Left renal cortex interstitium (tissue), 4 donors: ENCODE results near the gene MT1M. TPM values are rescaled to one million over a fixed set of nuclear protein-coding genes. Genes with fewer than 3 reads are reported as not detected.
"Not testable (repeated sequence)": the region's sequence is repeated elsewhere in the genome, so short reads cannot be mapped to it uniquely, and the experiment has no call there.

ENCODE experiments used
- DNase-seq, 4 donors: peaks; one replicate each; pipeline ENCODE4 v3.0.0-alpha.2; 2013; ENCODE audit warnings: low read depth in 4 of 4, low spot score in 2 of 4, missing footprints in 1 of 4
- polyA plus RNA-seq, 4 donors: library from polyadenylated mRNA; unstranded; fragments of 120-200 nt; gene quantifications; one replicate each; pipeline ENCODE4 v1.2.1, GENCODE V29; 2013; ENCODE audit not compliant: insufficient read length in 4 of 4

MT1M gene
- polyA plus RNA-seq, 4 donors: 0.41 to 0.96 TPM; not detected in 2

DNA sequence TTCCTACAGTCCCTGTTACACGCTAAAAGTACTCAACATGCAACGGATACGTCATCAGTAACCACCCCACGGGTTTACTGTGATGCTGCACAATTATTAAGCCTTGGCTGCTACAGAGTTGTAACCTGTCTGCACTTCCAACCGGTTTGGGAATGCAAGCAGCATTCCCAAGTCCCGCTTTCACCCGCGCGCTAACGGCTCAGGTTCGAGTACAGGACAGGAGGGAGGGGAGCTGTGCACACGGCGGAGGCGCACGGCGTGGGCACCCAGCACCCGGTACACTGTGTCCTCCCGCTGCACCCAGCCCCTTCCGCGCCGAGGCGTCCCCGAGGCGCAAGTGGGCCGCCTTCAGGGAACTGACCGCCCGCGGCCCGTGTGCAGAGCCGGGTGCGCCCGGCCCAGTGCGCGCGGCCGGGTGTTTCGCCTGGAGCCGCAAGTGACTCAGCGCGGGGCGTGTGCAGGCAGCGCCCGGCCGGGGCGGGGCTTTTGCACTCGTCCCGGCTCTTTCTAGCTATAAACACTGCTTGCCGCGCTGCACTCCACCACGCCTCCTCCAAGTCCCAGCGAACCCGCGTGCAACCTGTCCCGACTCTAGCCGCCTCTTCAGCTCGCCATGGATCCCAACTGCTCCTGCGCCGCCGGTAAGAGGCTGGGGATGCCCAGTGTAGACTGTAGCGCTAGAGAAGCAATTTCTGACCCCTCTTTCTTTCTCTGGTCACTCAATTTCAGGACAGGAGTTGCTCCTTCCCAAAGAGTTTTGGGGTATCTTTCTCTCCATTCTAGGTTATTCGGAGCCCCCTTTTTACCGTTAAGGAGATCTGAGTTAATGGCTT is 24.2 kb upstream of the MT1M start, which contains the start of gene MT2A:
MT2A (plus strand) TSS at position 542 of the 833 bp plus-strand sequence; CDS start at position 614, 72 bp downstream.
- DNase-seq: peak in 3 of 4 donors; percentile 48 to 83 (median 81)

DNA sequence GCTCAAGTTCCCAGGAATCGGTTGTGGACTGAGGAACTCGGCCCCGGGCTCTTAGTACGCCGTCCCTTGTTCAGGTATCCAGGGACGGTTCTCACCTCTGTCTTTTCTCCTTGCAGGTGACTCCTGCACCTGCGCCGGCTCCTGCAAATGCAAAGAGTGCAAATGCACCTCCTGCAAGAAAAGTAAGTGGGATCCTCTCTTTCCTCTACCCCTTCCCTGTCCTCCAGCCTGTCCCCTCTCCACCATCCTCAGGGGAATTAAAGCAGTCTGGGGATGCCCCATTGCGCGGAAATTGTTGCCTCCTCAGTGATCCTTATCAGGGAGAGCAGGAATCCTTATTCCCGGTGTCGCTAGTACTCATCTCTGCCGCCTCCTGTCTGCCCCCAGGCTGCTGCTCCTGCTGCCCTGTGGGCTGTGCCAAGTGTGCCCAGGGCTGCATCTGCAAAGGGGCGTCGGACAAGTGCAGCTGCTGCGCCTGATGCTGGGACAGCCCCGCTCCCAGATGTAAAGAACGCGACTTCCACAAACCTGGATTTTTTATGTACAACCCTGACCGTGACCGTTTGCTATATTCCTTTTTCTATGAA is 23.5 kb upstream of the MT1M start:
- no peak for DNase-seq

DNA sequence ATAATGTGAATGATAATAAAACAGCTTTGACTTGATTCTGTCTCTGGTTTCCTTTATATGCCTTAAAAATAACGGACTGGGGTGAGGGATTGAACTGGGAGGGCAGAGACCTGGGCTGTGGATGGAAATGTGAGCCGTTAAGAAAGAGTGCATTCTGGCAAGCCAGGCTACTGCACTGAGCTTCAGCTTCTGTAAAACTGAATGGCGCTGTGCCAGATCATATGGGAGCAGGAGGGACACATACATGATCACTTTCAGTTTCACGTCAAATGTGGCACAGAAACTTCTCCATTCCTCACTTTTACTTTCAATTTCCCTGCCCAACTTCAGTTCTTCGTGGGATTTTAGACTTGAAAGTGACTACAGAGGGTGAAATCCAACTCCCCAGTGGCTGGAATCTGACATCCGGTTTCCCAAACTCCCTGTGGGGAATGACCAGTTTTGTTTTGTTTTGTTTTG is 23.0 kb upstream of the MT1M start:
- peak in 1 of 4 donors; percentile 59 for DNase-seq

DNA sequence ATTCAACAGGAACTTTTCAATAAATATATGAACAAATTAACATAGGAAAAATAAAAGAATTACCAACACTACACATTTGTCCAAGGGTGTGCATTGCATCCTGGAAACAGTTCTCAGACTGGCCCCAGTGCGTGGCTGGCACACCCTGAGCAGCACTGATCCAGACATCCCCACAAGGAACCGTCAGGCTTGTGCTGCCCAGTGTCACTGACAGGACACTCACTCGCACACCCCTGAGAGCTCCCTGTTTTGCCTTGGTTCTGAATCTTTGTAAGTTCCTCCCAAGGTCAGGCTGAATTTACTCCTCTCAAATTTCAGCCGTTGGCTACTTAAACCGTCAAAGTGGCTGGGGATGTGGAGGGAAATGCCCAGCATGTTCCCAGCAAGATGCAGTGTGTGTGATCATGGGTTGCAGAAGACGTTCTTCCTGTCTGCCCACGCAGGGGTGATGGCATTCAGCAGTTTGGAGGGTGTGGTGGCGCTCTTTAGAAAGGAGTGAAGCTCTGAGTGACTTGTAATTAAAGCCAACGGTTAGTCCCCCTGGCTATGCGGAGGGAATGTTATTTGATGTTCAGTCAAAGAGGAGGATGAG is 22.3 kb upstream of the MT1M start:
- no peak for DNase-seq

DNA sequence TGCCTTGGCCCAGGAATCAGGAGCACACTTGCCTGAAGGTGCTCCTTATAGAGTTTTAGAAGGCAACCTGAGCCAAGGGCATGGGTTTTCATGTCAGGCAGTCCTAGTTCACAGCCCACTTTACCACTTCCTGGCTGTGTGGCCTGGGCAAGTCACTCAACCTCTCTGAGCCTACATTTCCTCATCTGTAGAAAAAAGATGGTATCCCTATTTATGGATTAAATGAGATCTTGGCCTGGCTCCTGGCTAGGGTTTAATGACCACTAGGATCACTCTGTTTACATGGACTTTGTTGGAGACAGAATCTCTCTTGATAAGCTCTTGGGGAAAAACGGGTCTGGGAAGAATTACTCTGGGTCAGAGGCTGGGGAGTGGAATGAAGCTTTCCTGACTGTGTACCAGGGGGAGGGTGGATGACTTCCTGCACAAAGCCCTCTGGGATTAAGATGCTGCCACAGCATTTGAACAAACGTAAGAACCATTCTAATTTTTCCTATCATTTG is 21.8 kb upstream of the MT1M start:
- DNase-seq: no peak

DNA sequence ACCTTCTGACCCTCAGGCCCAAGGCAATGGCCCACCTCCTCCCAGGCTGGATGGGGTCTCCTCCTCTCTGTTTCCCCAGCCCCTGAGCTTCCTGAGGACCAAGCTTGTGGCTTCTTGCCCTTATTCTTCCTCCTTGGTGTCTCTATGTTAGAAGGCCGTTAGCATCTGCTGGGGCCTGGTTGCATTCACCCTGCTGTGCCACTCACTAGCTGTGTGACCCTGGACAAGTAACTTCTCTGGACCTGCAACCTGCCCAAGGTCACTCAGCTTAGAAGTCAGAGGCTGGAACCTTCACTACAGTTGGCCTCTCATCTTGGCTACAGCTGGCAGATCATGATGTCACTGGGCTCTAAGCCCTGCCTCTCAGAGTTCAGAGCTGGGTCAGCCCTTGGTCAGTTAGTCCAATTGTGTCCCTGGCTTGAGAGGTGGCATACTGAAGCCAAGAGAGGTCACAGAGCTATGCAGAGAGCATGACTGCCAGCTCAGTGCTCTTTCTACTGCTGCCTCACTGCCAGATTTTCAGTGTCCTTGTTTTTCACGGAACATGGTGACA is 21.1 kb upstream of the MT1M start:
- DNase-seq: no peak

DNA sequence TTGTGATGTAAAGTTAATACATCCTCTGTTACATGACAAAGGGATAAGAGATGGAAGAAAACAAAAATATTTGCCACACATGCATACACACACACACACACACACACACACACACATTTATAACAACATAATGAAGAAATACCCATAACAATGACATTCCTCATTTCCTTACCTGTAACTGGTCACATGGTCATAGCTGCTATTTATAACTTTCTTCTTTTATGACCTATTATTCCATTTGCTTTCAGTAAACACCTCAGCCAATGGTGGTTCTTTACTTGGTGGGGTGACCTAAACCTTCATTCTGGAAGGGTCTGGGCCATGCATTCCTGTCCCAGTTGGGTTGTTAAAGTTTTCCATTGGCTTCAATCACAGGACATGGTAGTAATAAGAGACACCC is 18.8 kb upstream of the MT1M start:
- no peak for DNase-seq

DNA sequence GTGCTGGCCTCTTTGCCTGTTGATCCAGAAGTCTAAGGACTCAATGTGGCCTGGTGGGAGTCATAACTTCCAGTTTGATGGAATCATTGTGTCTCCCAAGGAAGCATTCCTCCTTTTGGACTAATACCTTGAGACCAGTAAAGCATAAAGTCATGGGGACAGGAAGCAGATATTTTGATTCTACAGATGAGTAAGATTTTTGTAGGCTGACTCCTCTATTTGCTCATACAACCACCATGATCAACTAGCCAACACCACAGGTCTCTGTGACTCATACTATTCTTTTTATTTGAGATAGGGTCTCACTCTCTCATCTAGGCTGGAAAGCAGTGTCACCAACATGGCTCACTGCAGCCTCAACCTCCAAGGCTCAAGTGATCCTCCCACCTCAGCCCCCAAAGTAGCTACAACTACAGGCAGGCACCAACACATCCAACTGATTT is 17.9 kb upstream of the MT1M start:
- no peak for DNase-seq

DNA sequence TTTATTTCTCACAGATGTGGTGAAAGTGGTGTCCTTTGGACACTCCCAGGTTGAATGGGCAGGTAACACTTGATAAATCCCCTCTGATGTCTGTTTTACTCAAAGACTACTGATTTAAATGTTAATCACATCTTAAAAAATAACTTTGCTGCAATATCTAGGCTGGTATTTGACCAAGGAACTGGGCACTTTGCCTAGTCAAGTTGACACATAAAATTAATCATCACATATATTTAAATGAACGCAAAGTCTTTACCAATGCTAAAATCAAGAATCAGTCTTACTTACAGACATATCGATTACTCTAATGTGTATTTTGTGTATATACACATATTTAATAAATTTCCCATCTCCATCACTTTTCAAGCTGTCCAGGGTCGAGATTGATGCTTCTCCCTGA is 17.1 kb upstream of the MT1M start:
- no peak for DNase-seq

DNA sequence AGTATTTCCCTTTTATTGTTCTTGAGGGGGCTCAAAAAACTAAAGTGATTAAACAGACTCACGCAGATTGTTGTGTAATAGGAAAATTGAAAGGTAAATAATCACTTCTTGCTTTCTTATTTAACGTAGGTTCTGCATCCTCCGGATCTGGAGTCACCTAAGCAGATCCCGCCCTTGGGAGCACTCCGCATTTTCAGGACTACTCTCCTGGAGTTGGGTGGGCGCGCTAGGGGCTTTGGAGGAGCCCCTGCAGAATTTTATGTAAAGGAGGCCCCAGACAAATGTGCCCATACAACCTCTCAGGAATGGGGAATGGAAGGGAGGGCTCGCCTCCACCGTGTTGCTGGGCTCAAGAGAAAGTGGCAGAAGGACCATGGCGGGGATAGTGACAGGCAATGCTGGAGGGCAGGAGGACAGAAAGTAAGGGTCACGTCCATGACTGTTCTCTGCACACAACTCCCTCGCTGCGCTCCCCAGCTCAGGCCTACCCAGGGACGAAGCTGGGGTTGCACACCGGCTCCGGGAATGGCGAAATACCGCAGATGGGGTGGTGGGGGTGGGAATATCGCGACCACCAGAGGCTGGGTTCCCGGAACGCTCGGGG is 15.7 kb upstream of the MT1M start:
- no peak for DNase-seq

DNA sequence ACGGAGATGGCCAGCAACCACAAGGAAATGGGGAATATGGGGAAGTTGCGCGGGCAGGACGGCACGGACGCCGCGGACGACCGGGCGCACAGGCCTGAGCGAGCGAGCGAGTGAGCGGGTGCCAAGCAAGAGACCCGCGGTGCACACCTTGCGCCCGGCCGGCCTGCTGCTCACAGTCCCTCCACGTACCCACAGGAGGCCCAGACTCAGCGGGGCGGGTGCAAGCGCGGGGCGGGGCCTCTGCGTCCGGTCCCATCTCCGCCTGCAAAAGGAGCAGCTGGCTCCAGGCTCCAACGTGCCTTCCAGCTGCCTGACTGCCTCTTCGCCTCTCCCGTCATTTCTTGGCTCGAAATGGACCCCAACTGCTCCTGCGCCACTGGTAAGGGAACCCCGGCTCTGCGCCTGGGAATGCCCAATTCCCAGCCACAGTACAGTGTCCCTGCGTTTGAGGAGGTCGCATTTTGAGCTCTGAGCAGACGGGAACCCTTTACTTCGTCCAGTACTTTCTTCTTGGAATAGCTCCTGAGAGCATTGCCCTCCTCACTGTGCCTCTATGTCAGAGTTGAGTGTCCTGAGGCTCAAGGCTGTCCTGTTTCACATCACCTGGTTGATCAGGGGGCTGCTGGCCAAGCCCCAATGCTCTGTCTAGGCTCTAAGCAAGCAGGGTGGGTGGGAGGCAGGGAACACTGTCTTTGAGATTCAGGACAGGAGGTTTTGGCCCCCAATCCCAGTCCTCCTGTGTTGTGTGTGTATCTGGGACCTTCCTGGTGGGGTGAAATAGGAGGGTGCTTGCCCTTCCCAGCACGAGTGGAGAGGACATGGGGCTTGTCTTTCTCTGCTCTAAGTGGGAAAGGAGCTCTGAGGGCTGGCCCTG is 15.0 kb upstream of the MT1M start:
- no peak for DNase-seq

DNA sequence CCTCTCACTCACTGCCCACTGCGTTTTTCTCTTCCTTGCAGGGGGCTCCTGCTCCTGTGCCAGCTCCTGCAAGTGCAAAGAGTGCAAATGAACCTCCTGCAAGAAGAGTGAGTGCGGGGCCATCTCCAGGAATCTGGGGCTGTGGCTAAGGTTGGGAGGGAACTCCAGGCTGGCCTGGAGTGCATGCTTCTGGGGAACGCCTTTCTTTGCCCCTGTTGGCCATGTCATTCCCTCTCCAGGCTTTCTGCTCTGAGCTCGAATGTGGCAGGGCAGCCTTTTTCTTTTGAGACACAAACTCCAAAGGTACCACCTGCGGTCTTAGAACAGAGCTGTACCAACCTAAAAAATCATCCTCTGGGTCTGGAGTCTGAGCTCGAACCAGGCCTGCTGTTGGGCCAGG is 14.3 kb upstream of the MT1M start:
- no peak for DNase-seq

DNA sequence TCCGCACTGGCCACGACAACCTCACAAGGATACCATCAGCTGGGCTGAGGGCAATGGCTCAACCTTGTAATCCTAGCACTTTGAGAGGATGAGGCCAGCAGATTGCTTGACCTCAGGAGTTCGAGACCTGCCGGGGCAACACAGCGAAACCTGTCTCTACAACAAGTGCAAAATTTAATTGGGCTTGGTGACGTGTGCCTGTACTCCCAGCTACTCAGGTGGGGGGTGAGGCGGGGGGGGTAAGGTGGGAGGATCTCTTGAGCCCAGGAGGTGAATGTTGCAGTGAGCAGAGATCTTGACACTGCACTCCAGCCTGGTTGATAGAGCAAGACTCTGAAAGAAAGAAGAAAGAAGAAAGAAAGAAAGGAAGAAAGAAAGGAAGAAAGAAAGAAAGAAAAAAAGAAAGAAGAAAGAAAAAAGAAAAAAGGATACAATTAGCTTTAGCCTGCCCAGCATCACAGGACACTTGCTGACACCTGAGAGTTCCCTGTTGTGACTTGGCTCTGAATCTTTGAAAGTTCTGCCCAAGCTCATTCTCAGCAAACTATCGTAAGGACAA is 12.0 kb upstream of the MT1M start:
- no peak for DNase-seq

DNA sequence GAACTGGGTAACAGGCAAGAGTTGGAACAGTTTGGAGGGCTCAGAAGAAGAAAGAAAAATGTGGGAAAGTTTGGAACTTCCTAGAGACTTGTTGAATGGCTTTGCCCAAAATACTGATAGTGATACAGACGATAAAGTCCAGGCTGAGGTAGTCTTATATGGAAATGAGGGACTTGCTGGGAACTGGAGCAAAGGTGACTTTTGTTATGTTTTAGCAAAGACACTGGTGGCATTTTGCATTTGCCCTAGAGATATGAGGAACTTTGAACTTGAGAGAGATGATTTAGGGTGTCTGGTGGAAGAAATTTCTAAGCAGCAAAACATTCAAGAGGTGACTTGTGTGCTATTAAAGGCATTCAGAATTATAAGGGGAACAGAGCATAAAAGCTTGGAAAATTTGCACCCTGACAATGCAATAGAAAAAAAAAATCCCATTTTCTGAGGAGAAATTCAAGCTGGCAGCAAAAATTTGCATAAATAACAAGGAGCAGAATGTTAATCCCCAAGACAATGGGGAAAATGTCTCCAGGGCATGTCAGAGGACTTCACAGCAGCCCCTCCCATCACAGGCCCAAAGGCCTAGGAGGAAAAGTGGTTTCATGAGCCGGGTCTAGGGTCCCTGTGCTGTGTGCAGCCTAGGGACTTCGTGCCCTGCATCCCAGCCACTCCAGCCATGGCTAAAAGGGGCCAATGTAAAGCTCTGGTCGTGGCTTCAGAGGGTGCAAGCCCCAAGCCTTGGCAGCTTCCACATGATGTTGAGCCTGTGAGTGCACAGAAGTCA is 10.6 kb upstream of the MT1M start:
- DNase-seq: not testable (repeated sequence)

DNA sequence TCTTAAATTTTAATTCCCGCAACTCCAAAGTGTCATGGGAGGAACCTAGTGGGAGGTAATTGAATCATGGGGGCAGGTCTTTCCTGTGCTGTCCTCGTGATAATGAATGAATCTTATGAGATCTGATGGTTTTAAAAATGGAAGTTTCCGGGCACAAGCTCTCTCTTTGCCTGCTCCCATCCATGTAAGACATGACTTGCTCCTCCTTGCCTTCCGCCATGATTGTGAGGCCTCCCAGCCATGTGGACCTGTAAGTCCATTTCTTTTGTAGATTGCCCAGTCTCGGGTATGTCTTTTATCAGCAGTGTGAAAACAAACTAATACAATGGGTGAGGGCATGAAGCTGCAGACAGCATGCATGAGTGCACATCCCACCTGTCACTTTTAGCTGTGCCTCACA is 9.3 kb upstream of the MT1M start:
- DNase-seq: not testable (repeated sequence)

DNA sequence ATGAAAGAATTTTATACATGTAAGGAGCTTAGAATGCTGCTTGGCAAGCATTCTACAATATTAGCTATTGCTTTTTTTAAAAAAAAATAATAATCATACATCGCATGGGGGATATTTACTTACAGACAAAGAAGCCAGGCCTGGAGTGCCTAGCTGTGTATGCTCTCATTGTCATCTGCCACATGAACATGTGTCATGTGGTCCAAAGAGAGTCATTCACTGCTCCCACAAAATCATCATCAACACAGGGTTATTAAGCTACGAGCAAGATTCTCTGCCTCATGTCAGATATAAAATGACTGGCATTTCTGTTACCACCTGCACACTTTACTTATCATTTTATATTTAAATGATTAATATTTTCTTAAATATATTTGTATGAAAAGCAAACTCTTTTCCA is 8.8 kb upstream of the MT1M start:
- no peak for DNase-seq

DNA sequence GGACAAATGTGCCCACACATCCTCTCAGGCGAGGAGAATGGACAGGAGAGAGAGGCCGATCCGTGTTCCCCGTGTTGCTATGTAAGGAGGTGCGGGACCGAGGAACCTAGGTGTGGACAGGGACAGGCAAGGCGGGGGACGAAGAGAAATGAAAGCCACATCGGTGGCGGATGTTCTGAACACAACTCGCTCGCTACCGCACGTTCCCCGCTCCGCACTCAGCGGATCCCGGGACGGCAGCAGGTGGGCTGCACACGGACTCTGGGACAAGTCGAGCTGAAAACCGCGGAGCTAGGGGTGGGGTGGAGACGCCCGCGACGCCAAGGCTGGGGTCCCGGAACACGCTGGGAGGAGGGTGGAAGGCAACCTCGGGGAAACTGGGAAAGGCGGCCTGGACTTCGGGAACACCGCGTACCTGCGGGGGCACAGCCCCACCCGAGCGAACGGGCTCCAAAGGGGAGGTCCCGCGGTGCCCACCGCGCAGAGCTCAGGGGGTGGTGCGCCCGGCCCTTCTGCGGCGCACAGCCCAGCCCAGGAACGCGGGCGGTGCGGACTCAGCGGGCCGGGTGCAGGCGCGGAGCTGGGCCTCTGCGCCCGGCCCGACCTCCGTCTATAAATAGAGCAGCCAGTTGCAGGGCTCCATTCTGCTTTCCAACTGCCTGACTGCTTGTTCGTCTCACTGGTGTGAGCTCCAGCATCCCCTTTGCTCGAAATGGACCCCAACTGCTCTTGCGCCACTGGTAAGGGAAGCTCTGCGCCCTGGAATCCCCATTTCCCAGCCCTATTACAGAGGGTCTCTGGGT is 7.1 kb upstream of the MT1M start, which contains the start of gene MT1E:
MT1E (plus strand) TSS at position 642 of the 803 bp plus-strand sequence; CDS start at position 713, 71 bp downstream.
- DNase-seq: no peak
